GM19193 (cell line): ENCODE results near the gene PLEKHN1.
A peak's percentile ranks its signal among the peaks of the same experiment; 100 is the strongest.

Source experiments
- POLR2A ChIP-seq: IDR thresholded peaks from 4 replicates; pipeline ENCODE4 v1.6.1; 2011; ENCODE audit not compliant: insufficient read depth, insufficient read length; ENCODE audit errors: extremely low read depth

The PLEKHN1 gene

DNA sequence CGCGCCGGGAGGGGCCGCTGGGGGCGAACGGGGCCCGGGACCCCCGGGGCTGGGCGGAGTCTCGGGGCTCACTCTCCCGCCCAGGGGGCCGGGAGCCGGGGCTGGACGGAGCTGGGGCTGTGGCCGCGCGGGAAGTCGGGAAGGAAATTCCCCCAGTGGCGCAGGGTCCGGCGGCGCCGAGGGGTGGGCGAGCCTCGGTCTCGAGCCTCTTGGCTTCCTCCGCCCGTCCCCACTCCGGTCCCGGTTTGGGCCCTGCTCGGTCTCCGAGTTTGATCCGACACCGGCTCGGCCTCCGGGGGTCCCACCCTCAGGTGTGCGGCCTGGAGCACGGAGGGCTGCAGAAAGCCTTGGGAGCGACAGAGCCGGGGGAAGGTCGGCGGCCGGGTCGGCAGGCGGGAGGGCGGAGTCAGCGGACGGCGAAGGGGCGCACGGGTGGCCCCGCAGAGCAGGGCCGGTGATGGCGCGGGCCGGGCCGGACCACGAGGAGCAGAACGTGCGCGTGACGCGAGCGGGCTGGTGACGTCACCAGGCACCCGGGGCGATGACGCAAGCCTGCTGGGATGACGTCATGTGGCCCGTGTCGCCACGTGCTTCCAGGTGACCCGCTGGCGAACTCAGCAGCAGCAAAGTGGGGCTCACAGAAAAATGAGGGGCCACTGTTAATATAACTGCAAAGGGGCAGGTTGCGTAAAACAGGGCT, 34.2 kb downstream of the PLEKHN1 start:
- no peak for TF ChIP-seq POLR2A

DNA sequence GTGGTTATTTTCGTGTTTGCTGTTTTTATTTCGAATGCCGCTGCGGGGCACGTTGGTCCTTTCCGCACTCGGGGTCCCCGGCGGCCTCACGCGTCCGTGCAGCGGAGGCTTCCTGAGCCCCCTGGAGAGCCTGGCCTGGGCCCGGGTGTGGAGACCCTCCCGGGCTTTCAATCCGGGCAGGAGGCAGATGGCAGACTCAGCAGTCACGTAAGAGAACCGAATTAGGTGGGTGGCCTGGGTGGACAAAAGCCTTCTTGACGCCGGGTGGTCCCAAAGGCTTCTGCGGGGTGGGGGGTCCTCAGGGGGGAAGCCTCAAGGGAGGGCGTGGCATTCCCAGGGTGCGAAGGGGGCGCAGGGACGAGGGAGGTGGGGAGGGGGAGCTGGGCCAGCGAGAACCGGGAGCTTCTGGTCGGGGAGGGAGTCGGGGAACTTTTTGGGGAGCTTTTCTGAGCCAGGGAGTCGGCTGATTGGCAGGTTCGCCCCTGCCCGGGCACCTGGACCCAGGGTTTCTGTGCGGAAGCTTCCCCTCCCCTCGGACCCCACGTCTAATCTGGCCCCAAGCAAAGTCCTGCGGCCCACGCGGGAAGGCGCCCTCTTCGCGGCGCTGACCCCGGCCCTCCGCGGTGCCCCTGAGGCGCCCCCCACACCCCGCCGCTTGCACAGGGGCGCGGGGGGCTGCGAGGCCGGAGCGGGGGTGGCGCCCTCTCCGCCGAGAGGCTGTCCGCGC, 34.9 kb downstream of the PLEKHN1 start:
- no peak for TF ChIP-seq POLR2A

DNA sequence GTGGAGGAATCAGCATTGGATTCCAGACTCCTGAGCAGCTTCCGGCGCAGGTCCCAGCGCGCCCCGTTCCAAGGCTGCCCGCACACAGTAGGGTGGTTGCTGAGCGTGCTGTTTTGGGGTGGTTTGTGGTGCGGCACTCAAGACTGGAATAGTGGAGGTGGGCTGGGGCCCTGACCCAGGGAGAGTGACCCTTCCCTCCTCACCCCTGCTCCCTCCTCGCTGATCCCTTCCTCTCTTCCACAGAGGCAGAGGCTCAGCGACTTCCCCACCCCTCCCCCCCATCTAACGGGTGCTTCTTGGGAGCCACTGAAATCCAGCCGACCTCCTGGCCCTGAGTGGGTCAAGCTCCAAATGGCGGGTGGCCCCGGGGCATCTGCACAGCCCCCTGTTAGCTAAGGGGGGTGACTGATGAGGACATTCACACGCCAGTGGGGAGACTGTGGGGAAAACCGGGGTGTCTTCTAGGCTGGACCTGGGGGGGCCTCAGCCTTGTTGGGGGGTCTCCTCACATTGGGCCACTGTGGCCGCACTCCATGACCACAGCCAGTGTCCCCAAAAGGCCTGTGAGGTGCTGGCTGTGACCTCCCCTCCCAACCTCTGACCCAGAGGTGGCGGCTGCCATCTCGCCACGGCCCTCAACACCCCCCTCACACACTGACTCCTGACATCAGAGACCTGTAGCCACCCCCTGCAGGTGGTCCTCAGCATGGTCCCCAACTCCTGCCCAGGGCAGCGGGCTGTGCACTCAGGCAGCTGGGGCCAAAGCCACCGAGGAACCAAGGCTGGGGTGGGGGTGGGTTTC, 37.5 kb downstream of the PLEKHN1 start:
- TF ChIP-seq POLR2A, result no peak

DNA sequence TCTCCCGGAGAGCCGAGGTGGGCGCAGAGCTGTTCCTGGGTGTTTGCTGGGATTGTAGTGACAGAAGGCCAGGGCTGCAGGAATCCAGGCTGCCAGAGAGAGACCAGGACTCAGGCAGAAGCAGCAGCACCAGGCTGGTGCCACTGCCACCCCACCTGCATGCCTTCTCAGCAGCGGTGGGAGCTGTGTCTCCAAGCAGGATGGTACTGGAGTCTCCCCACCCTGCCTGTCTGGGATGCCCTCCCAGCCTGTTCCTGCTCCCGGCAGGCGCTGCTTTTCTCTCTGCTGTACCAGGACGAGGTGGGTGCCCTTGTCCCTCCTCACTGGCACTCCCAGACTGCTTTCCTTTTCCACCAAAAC, 38.1 kb downstream of the PLEKHN1 start:
- TF ChIP-seq POLR2A, result no peak

DNA sequence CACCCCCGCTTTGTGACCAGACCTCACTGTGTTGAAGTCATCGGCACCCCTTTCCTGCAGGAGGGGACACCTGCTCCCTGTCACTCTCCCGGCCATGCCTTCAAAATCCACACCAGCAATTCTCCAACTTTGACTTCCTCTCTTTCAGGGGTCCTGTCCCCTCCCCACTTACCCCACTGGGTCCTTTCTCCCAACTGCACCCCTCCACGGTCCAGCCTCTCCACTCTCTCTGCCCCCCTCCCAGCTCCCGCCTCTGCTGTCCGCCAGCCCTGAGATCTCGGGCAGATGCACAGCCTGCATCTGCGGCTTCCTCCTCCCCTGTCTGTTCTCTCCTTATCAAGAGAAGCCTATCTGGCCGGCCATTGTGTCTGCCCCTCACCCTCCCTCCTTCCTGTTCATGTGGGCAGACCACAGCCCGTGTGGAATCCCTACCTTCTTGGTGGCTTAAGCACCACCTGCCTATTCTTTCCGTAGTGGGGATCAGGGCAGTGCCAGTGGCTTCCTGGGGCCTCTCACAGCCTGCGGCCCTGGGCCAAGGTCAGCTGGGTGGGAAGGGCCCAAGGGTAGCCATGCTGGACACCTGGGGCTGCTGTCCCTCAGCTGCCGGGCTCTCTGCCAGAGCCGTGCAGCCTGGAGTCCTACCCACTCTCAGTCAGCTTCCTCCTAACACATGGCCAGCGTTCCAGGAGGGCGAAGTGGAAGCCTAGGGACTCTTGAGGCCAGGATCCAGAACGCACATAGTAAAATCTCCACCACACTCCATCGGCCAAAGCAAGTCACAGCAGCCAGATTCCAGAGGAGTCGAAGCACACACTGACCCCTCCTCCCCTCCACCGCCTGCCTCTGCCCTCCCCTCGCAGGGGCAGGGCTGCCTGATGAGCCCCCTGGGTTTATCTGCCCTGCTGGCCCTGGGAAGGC, 38.8 kb downstream of the PLEKHN1 start:
- TF ChIP-seq POLR2A, result no peak

DNA sequence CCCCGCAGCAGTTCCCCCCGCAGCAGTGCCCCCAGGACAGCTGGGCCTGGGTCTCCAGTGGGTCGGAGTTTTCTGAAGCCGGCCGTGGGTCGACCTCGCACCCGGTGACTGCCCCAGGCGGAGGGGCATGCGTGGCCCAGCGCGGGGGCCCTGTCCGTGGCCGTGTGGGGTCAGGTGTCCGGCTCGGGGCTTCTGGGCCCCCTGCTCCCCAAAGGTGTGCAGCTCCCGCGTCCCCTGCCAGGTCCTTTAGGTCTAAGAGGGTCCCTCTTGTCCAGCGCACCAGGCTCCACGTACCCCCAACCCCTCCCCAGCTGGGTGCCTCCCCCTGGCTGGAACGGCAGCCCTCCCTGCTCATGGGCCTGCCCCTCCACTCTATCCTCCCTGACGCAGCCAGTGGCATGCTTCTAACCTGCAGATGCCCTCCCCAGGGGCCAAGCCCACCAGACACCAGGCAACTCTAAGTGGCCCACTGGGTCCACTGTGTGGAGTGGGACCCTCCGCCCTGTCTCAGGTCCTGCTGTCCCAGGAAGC, 39.6 kb downstream of the PLEKHN1 start:
- TF ChIP-seq POLR2A, result no peak

DNA sequence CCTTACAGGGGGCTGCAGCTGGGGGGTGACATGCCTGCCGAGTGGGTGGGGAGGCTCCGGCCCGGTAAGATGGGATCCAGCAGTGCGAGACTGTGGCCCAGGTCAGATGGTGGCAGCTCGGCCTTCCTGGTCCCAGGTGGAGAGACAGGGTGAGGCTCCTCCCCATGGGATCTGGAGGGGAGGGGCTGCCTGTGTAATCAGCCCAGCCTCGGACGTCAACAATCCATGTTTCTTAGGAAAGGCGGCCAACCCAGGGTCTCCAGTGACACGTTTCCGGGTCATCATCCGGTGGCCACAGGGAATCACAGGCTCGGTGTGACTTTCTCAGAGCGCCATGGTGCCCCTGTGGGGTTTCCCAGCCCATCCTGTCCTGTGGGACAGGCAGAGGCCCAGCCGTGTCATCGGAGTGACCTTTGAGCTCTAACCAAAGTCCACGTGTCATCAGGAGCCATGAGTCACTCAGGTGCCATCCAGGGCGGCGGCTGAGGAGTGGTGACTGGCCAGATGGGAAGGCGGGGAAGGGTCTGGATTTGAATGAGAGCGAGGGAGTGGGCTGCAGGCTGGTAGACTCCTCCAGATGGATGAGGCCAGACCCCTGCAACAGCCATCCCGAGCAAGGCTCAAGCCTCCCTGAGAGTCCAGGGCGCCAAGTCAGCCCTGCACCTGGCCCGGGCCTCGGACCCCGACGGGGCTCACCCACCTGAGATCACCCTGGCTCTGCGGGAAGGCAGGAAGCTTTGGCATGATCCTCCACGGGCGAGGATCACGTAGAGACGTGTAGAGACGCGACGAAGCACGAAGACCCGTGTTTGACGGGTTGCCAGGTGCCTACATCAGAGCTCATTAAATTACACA, 40.2 kb downstream of the PLEKHN1 start:
- no peak for TF ChIP-seq POLR2A

DNA sequence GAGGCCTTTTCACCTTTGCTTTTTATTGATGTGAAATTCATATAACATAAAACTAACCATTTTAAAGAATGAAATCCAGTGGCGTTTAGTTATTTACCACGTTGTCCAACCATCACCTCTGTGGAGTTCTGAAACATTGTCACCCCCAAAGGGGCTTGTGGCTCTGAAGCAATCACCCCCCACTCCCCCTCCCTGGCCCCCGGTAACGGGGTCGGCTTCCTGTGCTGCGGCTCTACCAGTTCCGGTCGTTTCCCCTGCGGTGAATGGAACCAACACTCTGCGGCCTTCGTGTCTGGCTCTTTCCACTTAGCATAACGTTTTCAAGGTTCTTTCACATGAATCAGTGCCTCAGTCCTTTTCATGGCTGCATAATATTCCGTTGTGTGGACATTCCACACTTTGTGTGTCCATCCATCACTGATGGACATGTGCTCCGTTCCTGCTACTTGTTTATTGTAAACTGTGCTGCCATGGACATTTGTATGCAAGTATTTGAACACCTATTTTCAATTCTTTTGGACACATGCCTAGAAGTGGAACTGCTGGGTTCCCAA, 45.2 kb downstream of the PLEKHN1 start:
- TF ChIP-seq POLR2A, result no peak

DNA sequence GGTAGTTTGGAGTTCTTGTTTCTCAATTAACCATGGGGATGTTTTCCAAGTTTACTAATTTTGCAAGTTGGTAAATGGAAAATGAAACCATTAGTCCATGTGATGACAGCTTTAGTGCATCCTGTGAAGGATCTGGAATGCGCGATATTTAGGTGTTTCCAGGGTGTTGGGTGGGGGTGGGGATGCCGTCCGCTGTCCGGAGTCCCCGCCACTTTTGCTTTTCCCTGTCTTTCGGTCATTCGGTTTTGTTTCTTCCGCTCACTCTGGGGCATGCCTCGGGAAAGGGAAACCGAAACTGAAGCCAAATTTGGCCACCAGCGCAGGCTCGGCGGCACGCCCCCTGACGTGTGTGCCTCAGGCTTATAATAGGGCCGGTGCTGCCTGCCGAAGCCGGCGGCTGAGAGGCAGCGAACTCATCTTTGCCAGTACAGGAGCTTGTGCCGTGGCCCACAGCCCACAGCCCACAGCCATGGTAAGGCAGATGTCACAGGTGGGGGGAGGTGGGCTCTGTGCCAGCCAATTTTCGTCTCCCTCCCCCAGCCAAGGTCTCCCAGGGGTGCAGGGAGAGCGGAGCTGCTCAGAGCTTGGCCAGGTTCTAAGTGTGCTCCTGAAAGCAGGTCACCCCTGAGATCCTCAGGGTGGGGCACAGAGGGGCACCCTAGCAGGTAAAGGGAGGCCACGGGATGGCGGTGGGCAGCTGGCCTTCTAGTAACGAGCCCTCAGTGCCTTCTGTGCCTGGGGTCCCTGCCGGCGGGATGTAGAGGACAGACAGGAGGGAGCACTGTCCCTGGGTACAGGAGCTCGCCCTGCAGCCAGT, 47.0 kb downstream of the PLEKHN1 start, which contains the start of gene ISG15:
TSS of gene ISG15 (plus strand) at position 393 of the 817 bp plus-strand sequence. CDS start at position 470, 77 bp downstream.
- TF ChIP-seq POLR2A, result peak; percentile 97

DNA sequence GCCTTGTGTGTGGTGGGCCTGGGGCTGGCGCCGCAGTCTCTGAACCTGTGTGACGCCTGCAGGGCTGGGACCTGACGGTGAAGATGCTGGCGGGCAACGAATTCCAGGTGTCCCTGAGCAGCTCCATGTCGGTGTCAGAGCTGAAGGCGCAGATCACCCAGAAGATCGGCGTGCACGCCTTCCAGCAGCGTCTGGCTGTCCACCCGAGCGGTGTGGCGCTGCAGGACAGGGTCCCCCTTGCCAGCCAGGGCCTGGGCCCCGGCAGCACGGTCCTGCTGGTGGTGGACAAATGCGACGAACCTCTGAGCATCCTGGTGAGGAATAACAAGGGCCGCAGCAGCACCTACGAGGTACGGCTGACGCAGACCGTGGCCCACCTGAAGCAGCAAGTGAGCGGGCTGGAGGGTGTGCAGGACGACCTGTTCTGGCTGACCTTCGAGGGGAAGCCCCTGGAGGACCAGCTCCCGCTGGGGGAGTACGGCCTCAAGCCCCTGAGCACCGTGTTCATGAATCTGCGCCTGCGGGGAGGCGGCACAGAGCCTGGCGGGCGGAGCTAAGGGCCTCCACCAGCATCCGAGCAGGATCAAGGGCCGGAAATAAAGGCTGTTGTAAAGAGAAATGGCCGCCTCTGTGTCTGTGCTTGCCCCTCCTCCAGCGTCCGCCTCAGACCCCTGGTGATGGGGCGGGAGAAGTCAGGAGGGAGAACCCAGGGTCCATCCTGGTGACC, 47.8 kb downstream of the PLEKHN1 start:
- no peak for TF ChIP-seq POLR2A

DNA sequence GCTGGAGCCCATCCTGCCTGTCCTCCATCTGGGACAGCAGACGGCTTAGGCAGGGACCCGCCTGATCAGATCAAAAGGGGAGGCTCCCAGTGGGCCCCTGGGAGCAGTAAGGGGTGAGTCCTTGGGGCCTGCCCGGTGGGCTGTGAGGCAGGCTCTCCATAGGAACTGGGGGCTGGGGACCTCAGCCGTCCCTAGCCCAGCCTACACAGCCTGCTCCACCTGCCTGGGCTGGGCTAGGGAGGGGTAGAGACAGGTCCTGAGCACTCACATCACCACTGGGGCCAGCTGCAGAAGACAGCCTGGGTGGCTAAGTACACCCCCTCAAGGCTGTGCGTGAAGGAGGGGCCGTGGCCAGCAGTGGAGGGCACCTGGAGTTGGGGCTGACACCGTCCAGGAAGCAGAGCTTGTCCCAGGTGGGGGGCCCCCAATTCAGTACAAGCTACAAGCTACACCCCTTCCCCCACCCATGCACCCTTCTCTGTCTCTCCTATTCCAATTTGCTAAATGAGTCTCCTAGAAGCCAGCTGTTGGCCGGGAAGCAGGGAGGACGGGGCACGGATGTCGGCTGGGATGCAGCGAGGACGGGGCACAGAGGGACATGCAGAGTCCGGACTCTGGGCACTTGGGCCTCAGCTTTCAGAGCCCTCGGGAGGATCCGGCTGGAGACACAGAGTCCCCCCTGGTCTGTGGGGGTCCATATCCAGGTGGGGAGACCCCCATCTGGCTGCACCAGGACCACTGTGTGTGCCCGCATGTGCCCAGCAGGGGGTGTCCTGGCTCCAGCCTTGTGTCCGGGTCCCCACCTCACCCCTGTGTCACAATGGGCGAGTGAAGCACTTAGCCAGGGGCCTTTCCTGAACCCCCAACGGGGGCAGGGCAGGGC, 48.8 kb downstream of the PLEKHN1 start:
- peak; percentile 57 for TF ChIP-seq POLR2A
